ENCODE results near the gene TEX19. TPM values are rescaled to one million over a fixed set of nuclear protein-coding genes. Genes with fewer than 3 reads are reported as not detected.
A peak's percentile ranks its signal among the peaks of the same experiment; 100 is the strongest.

The TEX19 gene
- total RNA-seq, 1 donor: not detected

DNA sequence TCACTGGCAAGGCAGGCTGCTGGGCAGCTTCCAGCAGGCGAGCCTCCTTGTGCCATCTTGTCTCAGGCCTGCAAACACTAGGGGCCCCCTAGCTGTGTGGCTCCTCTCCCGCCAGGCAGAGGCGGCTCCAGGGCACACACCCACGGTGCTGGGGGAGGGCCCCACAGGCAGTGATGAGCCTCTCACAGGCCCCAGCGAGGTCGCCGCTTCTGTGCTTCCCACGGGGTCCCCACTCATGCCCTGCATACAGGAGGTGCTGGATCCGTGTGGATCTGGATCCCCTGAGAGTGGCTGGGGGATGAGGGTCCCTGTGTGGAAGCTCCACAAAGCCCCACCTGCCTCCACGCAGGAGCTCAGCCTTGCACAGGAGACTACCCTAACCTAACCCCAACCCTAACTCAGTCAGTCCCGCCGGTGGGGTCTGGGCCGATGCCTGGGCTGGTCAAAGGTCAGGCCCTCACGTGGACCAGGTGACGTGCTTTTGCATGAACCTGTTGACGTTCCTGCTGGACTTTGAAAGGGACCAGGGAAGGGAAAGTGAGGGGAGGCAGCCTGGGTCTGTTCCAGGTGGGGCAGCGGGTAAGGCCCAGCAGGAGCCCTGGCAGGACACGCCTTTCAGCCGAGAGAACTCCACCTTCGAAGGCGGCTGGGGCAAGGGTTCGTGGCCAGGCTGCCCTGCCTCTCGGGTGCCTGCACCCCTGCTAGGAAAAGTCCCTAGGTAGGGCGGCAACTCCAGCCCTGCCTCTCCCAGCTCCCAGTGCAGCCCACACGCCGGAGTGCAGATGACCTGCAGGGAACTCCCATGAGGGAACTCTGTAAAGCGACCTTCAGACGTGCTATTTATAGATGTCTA is 30.7 kb upstream of the TEX19 start:
- Histone ChIP-seq H3K4me3 (ENCODE audit: low read length) (no peak overlapping the region), H3K4me1 (ENCODE audit: insufficient read depth, low read length) (peaks cover 22% of the 10 kb centered on the region), H3K27me3 (ENCODE audit: insufficient read depth, low read length) (no peaks in the 10 kb centered on the region), H3K9me3 (ENCODE audit: low read depth, low read length) (no peaks in the 10 kb centered on the region)

DNA sequence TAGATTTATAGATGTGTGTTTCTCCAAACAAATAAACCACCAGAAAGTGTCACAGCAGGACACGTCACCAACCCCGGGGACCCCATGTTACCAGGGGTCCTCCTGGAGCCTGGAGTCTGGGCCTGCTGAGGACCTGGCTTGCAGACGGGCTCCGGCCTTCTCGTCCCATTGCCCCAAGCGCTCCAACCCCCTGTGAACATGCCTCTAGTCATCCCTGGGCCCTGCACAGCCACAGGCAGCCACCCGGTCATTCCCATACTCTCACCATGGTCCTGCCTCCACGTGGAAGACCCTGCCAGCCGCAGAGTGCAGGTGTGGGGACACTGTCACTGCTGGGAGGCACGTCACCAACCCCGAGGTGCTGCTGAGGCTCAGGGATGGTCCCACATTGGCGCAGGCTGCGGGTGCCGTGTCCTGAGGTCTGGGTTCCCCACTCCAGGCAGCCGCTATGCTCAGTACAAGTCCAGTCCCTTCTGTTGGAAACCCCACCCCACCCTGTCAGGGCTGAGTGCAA is 30.0 kb upstream of the TEX19 start:
- peaks cover 24% of the 10 kb centered on the region for H3K4me1 ChIP-seq (ENCODE audit: insufficient read depth, low read length)
- no peaks in the 10 kb centered on the region for H3K9me3 ChIP-seq (ENCODE audit: low read depth, low read length)
- H3K4me3 ChIP-seq (ENCODE audit: low read length): no peak overlapping the region
- H3K27me3 ChIP-seq (ENCODE audit: insufficient read depth, low read length): no peaks in the 10 kb centered on the region

DNA sequence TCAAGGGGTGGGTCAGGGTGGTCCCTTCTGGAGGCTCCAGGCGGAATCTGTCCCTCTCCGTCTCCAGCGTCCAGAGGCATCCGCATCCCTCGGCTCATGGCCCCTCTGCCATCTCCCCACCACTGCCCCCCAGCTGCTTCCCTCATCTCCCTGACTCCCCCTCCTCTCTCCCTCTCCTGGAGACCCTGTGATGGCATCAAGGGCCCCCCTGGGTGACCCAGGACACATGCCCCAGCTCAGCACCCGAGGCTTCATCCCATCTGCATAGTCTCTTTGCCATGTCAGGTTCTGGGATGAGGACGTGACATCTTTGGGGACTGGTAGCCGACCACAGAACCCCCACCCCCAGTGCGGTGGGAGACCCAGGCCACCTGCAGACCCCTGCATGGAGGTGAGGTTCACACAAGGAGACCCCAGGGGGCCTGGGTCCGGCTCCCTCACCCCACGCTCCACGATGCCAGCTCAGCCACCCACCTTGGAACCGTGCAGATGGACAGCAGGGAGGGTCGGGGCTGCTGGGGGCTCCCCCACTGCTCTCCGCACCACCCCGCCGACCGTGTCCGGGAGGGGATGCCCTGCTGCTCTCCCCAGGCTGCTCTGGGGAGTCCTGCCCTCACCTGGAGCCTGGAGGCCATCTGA is 29.2 kb upstream of the TEX19 start:
- no peaks in the 10 kb centered on the region for H3K9me3 ChIP-seq (ENCODE audit: low read depth, low read length)
- H3K27me3 ChIP-seq (ENCODE audit: insufficient read depth, low read length): no peaks in the 10 kb centered on the region
- H3K4me3 ChIP-seq (ENCODE audit: low read length): no peak overlapping the region
- peaks cover 32% of the 10 kb centered on the region for H3K4me1 ChIP-seq (ENCODE audit: insufficient read depth, low read length)

DNA sequence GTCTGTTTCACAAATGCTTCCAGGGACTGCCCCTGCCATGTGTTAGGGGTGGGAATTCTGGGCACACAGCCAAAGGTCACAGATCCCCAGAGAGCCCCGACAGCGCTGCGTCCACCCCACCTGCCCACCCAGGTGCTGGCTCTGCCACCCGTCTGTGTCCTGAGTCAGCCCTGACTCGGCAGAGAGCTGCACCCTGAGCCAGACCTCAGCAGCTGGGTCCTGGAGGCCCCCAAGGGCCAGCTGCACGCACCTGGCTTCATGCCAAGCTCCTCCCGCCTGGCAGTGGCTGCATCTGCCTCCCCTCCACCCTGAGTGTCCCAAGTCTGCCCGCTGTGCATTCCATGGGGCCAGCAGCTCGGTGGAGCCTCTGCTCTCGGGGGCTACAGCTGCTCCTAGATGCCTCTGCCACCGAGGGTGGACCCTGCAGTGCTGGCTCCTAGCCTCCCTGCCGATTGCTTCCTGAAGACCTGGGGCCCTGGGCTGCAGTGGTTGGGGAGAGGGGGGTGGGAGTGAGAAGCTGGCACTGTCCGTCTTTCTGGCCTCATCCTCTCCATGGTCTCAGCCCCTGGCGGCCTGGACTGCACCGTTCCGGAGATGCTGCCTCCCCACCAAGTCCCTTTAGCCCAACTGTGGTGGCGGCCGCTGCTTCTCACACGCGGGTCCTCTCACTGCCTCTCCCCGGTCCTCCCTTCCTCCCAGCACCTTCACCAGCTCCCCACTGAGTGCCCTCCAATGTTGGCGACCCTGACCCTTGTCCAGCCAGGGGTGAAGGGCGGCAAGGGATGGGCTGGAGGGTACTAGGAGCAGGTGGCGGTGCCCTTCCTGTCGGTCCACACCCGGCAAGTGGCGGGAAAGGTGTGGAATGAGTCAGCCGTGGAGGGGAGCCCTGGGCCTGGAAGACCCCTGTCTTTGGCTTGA is 28.5 kb upstream of the TEX19 start:
- H3K27me3 ChIP-seq (ENCODE audit: insufficient read depth, low read length): no peaks in the 10 kb centered on the region

DNA sequence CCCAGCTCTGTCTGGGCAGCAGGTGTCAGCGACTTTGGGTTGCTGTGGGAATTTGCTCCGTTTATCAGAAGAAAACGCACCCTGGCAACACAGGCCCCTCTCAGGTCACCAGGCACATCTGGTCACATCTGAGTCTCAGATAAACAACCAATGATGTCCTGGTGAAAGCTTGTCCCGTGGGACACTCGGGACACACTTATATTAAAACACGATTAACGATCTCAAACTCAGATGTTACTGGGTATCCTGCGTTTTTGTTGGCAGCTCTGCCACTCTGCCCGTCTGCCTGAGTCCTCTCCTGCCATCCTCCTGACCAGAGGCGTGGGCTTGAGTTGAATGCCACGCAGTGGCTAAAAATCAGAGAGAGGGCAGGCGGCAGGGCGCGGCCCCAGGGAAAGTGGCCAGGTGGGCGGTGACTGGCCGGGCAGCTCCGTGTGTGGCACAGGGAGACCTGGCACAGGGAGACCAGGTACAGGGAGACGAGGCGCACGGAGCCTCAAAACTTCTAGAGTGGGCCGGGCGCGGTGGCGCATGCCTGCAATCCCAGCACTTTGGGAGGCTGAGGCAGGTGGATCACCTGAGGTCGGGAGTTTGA is 27.6 kb upstream of the TEX19 start:
- no peaks in the 10 kb centered on the region for H3K27me3 ChIP-seq (ENCODE audit: insufficient read depth, low read length)
- peaks cover 42% of the 10 kb centered on the region for H3K4me1 ChIP-seq (ENCODE audit: insufficient read depth, low read length)
- H3K4me3 ChIP-seq (ENCODE audit: low read length): no peak overlapping the region
- no peaks in the 10 kb centered on the region for H3K9me3 ChIP-seq (ENCODE audit: low read depth, low read length)

More for the DNA sequence above, 28.5 kb upstream of the TEX19 start:
- Histone ChIP-seq H3K9me3 (ENCODE audit: low read depth, low read length) (no peaks in the 10 kb centered on the region), H3K4me3 (ENCODE audit: low read length) (no peak overlapping the region), H3K4me1 (ENCODE audit: insufficient read depth, low read length) (peaks cover 39% of the 10 kb centered on the region)

DNA sequence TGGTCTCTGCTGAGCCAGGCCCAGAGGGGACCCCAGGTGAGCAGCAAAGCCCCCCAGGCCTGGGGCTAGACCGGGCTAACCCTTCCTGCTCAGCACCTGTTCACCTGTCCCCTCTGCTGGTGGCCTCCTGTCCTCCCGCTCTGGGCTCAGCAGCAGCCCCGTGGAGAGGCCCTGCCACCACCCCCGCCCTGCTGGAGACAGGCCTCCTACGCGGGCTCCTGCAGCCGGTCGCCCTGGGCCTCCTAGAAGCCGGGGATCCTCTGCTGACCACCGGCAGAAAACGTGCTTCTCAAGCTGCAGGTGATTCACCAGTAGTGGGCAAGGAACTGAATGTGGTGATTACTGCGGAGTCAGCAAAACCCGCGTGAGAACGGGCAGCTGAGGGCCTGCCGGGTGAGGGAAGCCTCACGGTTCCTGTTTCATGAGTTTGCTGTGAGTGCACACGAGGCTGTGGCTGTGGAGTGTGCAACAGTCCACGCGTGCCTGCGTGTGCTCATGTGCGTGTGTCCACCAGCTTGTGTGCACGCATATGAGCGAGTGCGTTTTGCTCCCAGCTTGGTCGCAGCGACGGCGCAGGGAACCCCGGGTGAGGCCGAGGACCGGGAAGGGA is 26.3 kb upstream of the TEX19 start:
- no peaks in the 10 kb centered on the region for H3K27me3 ChIP-seq (ENCODE audit: insufficient read depth, low read length)
- H3K4me1 ChIP-seq (ENCODE audit: insufficient read depth, low read length): peaks cover 42% of the 10 kb centered on the region
- peak overlapping the region; percentile 52 for H3K4me3 ChIP-seq (ENCODE audit: low read length)
- H3K9me3 ChIP-seq (ENCODE audit: low read depth, low read length): no peaks in the 10 kb centered on the region

DNA sequence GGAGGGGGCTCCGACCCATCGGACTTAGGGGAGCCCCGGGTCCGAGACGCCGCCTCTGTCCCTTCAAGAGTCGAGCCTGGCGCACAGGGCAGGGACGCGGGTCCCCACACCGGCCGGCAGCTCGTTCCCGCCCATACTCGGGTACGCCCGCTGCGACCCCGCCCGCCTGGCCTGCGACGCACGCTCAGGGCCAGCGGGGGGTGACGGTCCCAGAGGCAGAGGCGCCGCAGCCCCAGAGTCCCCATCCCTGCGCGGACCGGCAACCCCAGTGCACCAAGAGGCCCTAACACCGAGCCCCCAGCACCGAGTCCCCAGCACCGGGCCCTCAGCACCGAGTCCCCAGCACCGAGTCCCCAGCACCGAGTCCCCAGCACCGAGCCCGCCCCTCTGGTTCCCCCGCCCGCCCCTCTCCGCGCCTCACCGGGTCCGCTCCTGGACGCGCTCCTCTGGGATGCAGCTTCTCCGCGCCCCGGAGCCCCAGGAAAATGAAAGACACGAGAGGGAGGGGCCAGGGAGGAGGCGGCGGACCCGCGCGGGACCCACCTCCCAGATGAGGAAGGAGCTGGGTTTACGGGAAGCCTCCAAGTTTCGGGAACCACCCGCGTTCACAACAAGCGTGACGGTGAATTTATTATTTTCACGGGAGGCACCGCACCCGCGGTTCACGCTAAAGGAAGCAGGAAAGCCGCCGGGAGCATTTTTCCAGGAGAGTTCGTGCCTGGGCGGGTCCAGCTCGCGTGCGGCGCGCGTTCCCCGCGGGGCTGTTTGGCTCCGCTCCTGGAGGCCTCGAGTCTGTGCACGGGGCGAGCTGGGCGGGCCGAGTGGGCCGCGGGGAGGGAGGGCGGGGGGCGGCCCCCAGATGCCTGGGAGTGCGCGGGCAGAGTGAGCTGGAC is 25.5 kb upstream of the TEX19 start, which contains the start of gene SECTM1:
TSS of gene SECTM1 (minus strand) at position 488 of the 893 bp plus-strand sequence. CDS start 6,526 bp downstream, outside the sequence.
- Histone ChIP-seq H3K9me3 (ENCODE audit: low read depth, low read length) (no peaks in the 10 kb centered on the region), H3K27me3 (ENCODE audit: insufficient read depth, low read length) (no peaks in the 10 kb centered on the region), H3K4me1 (ENCODE audit: insufficient read depth, low read length) (peaks cover 42% of the 10 kb centered on the region), H3K4me3 (ENCODE audit: low read length) (peak within 1 kb of the TSS; percentile 52)

DNA sequence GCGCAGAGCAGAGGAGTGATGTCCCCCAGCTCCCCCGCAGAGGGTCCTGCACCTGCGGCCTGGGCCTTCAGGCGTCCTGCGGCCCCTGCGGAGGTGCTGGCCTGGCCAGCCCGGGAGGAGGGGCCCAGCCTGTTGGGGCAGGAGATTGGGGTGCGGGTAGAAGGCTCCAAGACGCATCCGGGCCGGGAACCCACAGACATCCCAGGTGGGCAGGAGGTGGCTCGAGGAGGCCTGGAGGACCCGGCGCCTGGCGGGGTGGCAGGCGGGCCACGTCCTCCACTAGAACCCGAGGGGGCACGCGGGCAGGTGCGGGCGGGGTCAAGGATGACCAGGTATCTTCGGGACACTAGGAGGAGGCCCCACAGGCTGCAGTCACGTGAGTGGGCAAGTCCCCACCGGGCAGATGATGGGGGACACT is 24.8 kb upstream of the TEX19 start:
- Histone ChIP-seq H3K9me3 (ENCODE audit: low read depth, low read length) (no peaks in the 10 kb centered on the region), H3K4me1 (ENCODE audit: insufficient read depth, low read length) (peaks cover 42% of the 10 kb centered on the region), H3K27me3 (ENCODE audit: insufficient read depth, low read length) (no peaks in the 10 kb centered on the region), H3K4me3 (ENCODE audit: low read length) (peak overlapping the region; percentile 52)

DNA sequence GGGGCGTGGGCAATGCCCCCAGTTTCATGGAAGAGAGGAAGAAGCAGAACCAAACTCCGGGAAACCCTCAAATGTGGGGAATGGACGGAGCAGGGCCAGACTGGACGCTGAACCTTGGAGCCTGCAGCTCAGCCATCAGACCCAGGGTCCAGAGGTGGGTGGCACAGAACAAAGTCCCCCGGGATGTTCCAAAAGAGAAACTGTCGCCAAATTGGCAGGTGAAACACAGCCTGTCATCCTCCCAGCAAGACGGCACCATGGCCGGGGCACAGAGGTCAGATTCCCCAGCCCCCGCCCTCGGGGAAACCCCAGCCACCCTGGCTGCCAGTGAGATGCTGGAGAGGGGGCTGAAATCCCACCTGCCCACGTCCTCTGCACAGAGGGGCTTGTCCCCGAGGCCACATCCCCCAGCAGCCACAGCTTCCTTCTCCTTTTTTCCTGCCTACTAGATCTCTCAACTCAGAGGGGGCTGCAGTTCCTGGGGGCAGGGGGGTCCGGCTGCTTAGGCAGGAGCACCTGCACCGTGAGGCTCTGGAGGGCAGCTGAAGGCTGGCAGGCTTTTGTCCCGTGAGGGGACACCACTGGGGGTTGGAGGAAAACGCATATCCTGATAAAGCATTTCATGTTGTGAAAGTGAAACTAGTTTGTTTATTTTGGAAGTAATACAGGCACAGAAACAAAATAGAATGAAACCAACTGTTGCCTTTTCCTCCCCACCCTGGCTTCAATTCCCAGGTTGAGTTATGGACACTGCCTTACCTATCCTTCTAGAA is 24.2 kb upstream of the TEX19 start:
- H3K9me3 ChIP-seq (ENCODE audit: low read depth, low read length): no peaks in the 10 kb centered on the region
- H3K4me1 ChIP-seq (ENCODE audit: insufficient read depth, low read length): peaks cover 42% of the 10 kb centered on the region
- peak overlapping the region; percentile 52 for H3K4me3 ChIP-seq (ENCODE audit: low read length)
- H3K27me3 ChIP-seq (ENCODE audit: insufficient read depth, low read length): no peaks in the 10 kb centered on the region

DNA sequence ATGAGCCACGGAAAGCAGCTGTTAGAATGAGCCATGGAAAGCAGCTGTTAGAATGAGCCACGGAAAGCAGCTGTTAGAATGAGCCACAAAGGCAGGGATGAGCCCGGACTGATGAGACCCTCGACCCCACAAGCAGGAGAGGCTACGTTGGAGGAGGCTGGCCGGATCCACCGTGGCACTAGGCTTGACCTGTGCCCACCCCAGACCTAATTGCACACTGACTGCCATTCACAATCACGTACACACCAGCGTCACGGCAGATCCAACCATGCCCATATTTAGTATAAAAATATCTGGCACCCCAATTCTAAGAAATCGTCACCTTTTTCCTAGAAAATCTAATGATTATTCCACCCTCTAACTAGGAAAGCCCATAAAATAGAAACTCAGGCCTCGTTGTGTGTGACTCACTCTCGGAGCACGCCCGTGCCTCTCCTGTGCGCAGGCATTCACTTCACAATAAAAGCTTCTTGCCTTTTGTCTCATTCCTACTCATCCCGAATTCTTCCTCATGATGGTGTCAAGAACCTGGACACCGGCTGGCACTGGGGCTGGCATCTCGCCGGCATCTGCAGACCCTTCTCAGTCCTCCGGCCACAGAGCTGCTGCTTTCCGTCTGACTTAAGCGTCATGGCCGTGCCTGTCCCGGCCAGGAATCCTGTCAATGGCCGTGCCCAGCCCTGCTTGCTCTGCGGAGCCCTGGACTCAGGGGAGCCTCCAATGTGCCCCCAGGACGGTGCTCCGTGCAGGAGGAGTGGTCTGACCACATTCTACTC is 20.0 kb upstream of the TEX19 start:
- no peak overlapping the region for H3K4me3 ChIP-seq (ENCODE audit: low read length)
- H3K27me3 ChIP-seq (ENCODE audit: insufficient read depth, low read length): no peaks in the 10 kb centered on the region
- no peaks in the 10 kb centered on the region for H3K9me3 ChIP-seq (ENCODE audit: low read depth, low read length)
- peaks cover 18% of the 10 kb centered on the region for H3K4me1 ChIP-seq (ENCODE audit: insufficient read depth, low read length)

DNA sequence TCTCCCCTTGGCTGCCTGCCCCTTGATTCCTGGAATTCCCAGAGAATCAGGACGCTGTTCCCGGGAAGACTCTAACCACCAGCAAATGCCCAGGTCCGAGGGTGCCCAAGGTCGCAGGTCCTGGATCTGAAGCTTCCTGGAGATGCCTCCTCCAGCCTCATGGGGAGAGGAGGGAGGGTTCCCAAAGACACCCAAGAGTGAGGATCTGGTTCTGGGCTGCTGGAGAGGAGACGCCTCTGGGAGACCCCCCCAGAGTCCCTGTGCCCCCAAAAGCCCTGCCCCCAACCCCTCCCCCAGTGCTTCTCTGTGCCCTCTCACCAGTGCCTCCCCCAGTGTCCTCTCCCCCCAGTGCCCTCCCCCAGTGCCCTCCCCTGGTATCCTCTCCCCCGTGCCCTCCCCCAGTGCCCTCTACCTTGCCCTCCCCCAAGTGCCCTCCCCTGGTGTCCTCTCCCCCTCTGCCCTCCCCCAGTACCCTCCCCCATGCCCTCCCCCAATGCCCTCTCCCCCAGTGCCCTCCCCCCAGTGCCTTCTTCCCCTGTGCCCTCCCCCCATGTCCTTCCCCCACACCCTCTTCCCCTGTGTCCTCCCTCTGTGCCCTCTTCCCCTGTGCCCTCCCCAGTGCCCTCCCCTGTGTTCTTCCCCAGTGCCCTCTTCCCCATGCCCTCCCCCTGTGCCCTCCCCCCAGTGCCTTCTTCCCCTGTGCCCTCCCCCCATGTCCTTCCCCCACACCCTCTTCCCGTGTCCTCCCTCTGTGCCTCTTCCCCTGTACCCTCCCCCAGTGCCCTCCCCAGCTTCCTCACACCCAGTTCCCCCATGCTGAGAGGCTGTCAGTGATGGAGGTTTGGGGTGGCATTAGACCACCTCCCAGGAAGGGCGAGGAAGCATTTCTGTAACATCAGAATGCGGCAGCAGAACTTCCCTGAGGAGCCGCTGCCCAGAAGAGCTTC is 19.1 kb upstream of the TEX19 start:
- Histone ChIP-seq H3K9me3 (ENCODE audit: low read depth, low read length) (no peaks in the 10 kb centered on the region), H3K4me3 (ENCODE audit: low read length) (no peak overlapping the region), H3K27me3 (ENCODE audit: insufficient read depth, low read length) (no peaks in the 10 kb centered on the region), H3K4me1 (ENCODE audit: insufficient read depth, low read length) (peaks cover 10% of the 10 kb centered on the region)

All from mononuclear cell (primary cell).